HepG2 (cell line): Measurements from ENCODE around the gene TYMP. TPM values are rescaled to one million over a fixed set of nuclear protein-coding genes. Genes with fewer than 3 reads are reported as not detected.

ENCODE experiments used
- ADNP ChIP-seq: sonication (generic); formaldehyde crosslinking; IDR thresholded peaks from 2 replicates; pipeline ENCODE4 v1.4.0; 2020; ENCODE audit warnings: missing genetic modification reagents
- ATAD3A ChIP-seq: sonication (generic); formaldehyde crosslinking; IDR thresholded peaks from 2 replicates; pipeline ENCODE4 v1.4.0; 2020; ENCODE audit warnings: missing genetic modification reagents
- ELF4 ChIP-seq: sonication (generic); formaldehyde crosslinking; IDR thresholded peaks from 2 replicates; pipeline ENCODE4 v1.5.0; 2020; ENCODE audit warnings: missing genetic modification reagents, mild to moderate bottlenecking, moderate library complexity, borderline replicate concordance
- FOXO1 ChIP-seq: sonication (generic); formaldehyde crosslinking; IDR thresholded peaks from 2 replicates; pipeline ENCODE4 v1.4.0; 2020; ENCODE audit warnings: missing genetic modification reagents
- HDAC1 ChIP-seq: sonication (generic); formaldehyde crosslinking; IDR thresholded peaks from 2 replicates; pipeline ENCODE4 v1.5.1; 2020; ENCODE audit warnings: mild to moderate bottlenecking, missing genetic modification reagents
- KDM3A ChIP-seq: IDR thresholded peaks from 2 replicates; pipeline ENCODE4 v1.6.1; 2018; ENCODE audit warnings: low read depth, missing compliant biosample characterization
- MNT ChIP-seq: fragments of 450-650 bp; IDR thresholded peaks from 2 replicates; pipeline ENCODE4 v1.6.1; 2016
- RNF2 ChIP-seq: fragments of 450-650 bp; conservative IDR thresholded peaks from 2 replicates; pipeline ENCODE4 v1.6.1; 2016; ENCODE audit warnings: low read depth
- SYNCRIP ChIP-seq: fragments of 200-400 bp; formaldehyde crosslinking; IDR thresholded peaks from 2 replicates; pipeline ENCODE4 v1.6.1; 2018; ENCODE audit warnings: mild to moderate bottlenecking, low read depth, low read length; ENCODE audit not compliant: insufficient read depth
- TBL1XR1 ChIP-seq: fragments of 150-350 bp; IDR thresholded peaks from 2 replicates; pipeline ENCODE4 v1.6.1; 2014; ENCODE audit warnings: borderline replicate concordance, low read length; ENCODE audit not compliant: partially characterized antibody
- TOE1 ChIP-seq: sonication (generic); formaldehyde crosslinking; IDR thresholded peaks from 2 replicates; pipeline ENCODE4 v1.4.0; 2020; ENCODE audit warnings: mild to moderate bottlenecking, missing genetic modification reagents
- TP53 ChIP-seq: sonication (generic); formaldehyde crosslinking; conservative IDR thresholded peaks from 2 replicates; pipeline ENCODE4 v1.4.0; 2020; ENCODE audit warnings: missing genetic modification reagents
- U2AF2 ChIP-seq: fragments of 200-400 bp; formaldehyde crosslinking; IDR thresholded peaks from 2 replicates; pipeline ENCODE4 v1.6.1; 2017; ENCODE audit warnings: low read depth, mild to moderate bottlenecking, low read length
- YEATS4 ChIP-seq: sonication (generic); formaldehyde crosslinking; IDR thresholded peaks from 2 replicates; pipeline ENCODE4 v1.4.0; 2020; ENCODE audit warnings: missing genetic modification reagents, borderline replicate concordance
- YY1 ChIP-seq: IDR thresholded peaks from 2 replicates; pipeline ENCODE4 v1.6.1; 2011; ENCODE audit warnings: low read length, low read depth, moderate library complexity, mild to moderate bottlenecking; ENCODE audit not compliant: insufficient read depth, insufficient replicate concordance
- ZBTB10 ChIP-seq: sonication (generic); formaldehyde crosslinking; IDR thresholded peaks from 2 replicates; pipeline ENCODE4 v1.4.0; 2020; ENCODE audit warnings: missing genetic modification reagents, borderline replicate concordance
- ZHX1 ChIP-seq: sonication (generic); formaldehyde crosslinking; IDR thresholded peaks from 2 replicates; pipeline ENCODE4 v1.8.1; 2022; ENCODE audit warnings: low read depth, mild to moderate bottlenecking, missing genetic modification reagents
- ZMAT3 ChIP-seq: sonication (generic); formaldehyde crosslinking; conservative IDR thresholded peaks from 2 replicates; pipeline ENCODE4 v1.7.0; 2021; ENCODE audit warnings: missing genetic modification reagents
- ZNF276 ChIP-seq: sonication (generic); formaldehyde crosslinking; IDR thresholded peaks from 2 replicates; pipeline ENCODE4 v1.4.0; 2020; ENCODE audit warnings: mild to moderate bottlenecking, low read depth, missing genetic modification reagents
- ZNF335 ChIP-seq: sonication (generic); formaldehyde crosslinking; IDR thresholded peaks from 2 replicates; pipeline ENCODE4 v1.4.0; 2020; ENCODE audit warnings: missing genetic modification reagents
- ZNF615 ChIP-seq: sonication (generic); formaldehyde crosslinking; IDR thresholded peaks from 2 replicates; pipeline ENCODE4 v1.5.0; 2020; ENCODE audit warnings: mild to moderate bottlenecking, missing genetic modification reagents, borderline replicate concordance
- ZNF784 ChIP-seq: sonication (generic); formaldehyde crosslinking; IDR thresholded peaks from 2 replicates; pipeline ENCODE4 v1.5.1; 2020; ENCODE audit warnings: missing genetic modification reagents, mild to moderate bottlenecking, borderline replicate concordance
- polyA plus RNA-seq, 8 experiments: library from polyadenylated mRNA; depleted of rRNA in 3 of 8; stranded (reverse) in 7 of 8; unstranded in 1 of 8; fragments of >200 nt; fragmentation: Illumina TruSeq in 4 of 8; extraction: Trizol in 4 of 8; gene quantifications; 2 replicates each; pipeline versions ENCODE4 v1.2.1 to v1.2.3, GENCODE V29; 2011 to 2016; ENCODE audit warnings: low read depth in 4 of 8, missing spikeins in 1 of 8, mixed read lengths in 1 of 8; ENCODE audit not compliant: insufficient read depth in 1 of 8
- total RNA-seq, 5 experiments: library from RNA; depleted of rRNA; stranded (reverse); fragments of >200 nt; fragmentation: Illumina TruSeq; extraction: Trizol; gene quantifications; 2 replicates each; pipeline ENCODE4 v1.2.3, GENCODE V29; 2016; ENCODE audit warnings: low read depth in 1 of 5

TYMP gene
- total and polyA plus RNA-seq, 2 of the 13 experiments (the other 11 are each of a cell fraction or from before 2014, with no cell fraction given), result 3.9 to 4.3 TPM

GRCh38 chr22:50569041-50569459 lies 39.2 kb upstream of the TYMP start (continued):
- TF ChIP-seq ZNF784 (CRISPR knock-in tag), result no peak
- TF ChIP-seq SYNCRIP, result no peak
- TF ChIP-seq ZBTB10 (CRISPR knock-in tag), result no peak
- TF ChIP-seq TP53 (CRISPR knock-in tag), result no peak
- no peak for TF ChIP-seq YY1
- TF ChIP-seq ZNF276 (CRISPR knock-in tag), result no peak
- TF ChIP-seq ZNF615, result no peak
- no peak for TF ChIP-seq TOE1
- no peak for TF ChIP-seq ZHX1 (CRISPR knock-in tag)
- TF ChIP-seq MNT, result no peak
- TF ChIP-seq ELF4 (CRISPR knock-in tag), result no peak
- TF ChIP-seq RNF2, result no peak
- no peak for TF ChIP-seq ATAD3A (CRISPR knock-in tag)
- TF ChIP-seq KDM3A, result no peak
- TF ChIP-seq TBL1XR1, result no peak
- no peak for TF ChIP-seq ZMAT3
- TF ChIP-seq U2AF2, result no peak
- TF ChIP-seq FOXO1 (CRISPR knock-in tag), result no peak
- TF ChIP-seq HDAC1 (CRISPR knock-in tag), result no peak
- TF ChIP-seq ZNF335 (CRISPR knock-in tag), result no peak
- no peak for TF ChIP-seq ADNP
- no peak; the same call in 1 of the 2 replicates for TF ChIP-seq YEATS4 (CRISPR knock-in tag)
